GM18873 (cell line): ENCODE measurements around the gene HOXB13.
"Not testable (repeated sequence)": the region's sequence is repeated elsewhere in the genome, so short reads cannot be mapped to it uniquely, and the experiment has no call there.

Experiments used
- ATAC-seq: cut with Tn5 transposase; IDR thresholded peaks from one replicate; pipeline ENCODE4 v1.9.1; 2021; ENCODE audit warnings: mild to moderate bottlenecking, moderate library complexity, moderate number of reproducible peaks; ENCODE audit not compliant: unreplicated experiment, low FRiP score

HOXB13 gene

GRCh38 chr17:48717367-48718226 is 11.0 kb downstream of the HOXB13 start:
- no peak for ATAC-seq

DNA sequence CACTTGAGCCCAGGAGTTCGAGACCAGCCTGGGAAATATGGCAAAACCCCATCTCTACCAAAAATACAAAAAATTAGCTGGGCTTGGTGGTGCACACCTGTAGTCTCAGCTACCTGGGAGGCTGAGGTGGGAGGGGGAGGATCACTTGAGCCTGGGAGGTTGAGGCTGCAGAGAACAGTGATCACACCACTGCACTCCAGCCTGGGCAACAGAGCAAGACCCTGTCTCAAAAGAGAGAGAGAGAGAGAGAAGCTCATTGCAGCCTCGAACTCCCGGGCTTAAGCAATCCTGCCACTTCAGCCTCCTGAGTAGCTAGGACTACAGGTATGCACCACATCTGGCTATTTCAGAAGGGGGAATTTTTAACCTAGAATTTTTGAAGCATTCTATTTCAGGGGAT is 12.0 kb downstream of the HOXB13 start:
- ATAC-seq = not testable (repeated sequence)

GRCh38 chr17:48715496-48716399 is 12.8 kb downstream of the HOXB13 start:
- ATAC-seq = no peak

GRCh38 chr17:48711128-48711527 is 17.4 kb downstream of the HOXB13 start:
- ATAC-seq = no peak

DNA sequence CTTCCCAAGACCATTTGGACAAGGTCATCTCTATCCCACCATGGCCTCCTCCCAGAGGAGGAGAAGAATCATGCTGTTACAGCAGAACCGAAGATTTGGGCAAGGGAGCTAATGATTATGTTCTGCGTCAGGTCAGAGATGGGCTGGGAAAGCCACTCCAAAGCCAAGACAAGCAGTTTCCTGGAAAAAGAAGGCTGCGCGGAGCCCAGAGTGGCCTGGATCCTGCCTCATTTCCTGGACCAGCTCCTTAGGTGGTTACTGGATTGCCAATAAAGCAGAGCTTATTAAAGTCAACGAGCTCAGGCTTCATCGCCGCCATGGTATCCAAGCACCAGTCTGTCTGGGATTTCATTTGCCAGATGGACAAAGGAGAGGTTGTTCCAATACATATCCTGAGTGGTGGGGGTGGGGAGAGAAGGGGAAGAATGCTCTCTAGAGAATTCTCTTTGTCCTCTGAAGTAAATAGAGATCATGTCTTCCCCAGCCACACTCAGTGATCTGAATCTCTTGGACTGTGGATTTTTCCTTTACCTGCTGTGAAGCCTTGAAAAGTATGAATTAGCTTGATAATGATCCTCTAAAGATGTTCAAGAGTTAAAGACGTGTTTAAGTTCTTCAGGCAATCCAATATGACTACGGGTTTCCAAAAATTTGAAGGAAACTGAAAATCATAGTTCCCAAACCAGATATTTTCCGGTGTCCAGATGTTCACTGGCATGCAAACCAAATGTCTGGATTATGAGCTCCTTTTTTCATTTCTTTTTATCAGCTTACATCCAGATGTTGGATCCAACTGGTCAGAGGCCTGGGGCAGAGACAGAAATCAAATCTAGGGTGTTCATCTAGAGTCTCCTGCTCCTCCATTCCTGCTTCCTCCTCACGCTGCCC is 23.9 kb downstream of the HOXB13 start:
- no peak for ATAC-seq

DNA sequence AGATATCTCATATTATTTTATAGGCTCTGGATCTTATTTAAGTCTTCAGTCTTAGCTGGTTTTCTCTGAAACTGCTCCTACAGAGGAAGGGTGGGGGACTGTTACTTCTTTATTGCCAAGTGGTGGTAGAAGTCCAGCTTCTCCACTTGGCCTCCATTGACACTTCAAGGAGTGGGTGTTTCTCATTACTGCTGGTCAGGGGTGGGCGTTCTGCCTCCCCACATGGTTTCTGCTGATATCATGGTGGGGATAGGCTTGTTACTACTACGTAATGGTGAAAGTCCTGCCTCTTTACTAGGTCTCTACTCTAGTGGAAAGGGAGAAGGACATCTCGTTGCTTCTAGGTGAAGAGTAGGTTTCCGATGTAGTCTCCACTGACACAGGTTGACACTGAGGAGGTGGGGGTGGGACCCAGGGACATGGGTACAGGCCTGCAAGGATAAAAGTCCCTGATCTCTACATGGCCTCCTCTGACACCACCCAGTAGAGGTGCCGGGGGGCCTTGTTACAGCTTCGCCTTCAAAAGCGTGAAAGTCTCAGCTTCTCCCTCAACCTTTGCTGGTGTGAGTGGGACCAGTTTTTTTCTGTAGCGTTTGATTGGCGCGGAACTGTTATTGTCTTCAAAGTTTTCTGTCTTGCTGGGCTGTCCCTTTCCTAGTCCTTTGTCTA is 26.6 kb downstream of the HOXB13 start:
- no peak for ATAC-seq

GRCh38 chr17:48693178-48693577 is 35.4 kb downstream of the HOXB13 start:
- ATAC-seq = no peak

- ATAC-seq = no peak
These were observed 36.5 kb downstream of the HOXB13 start for GRCh38 chr17:48692049-48692448.

GRCh38 chr17:48690655-48691054 is 37.9 kb downstream of the HOXB13 start:
- ATAC-seq = no peak

DNA sequence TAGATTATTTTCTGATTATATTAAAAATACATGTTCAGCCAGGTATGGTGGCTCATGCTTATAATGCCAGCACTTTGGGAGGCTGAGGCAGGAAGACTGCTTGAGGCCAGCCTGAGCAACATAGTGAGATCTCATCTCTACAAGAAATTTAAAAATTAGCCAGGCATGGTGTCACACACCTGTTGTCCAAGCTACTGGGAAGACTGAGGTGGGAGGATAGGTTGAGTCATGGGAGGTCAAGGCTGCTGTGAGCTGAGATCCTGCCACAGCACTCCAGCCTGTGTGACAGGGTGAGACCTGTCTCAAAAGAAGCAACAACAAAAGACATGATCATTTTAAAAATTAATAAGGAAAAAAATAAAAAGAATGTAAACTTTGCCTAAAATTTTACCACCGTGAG is 46.9 kb downstream of the HOXB13 start:
- no peak for ATAC-seq

DNA sequence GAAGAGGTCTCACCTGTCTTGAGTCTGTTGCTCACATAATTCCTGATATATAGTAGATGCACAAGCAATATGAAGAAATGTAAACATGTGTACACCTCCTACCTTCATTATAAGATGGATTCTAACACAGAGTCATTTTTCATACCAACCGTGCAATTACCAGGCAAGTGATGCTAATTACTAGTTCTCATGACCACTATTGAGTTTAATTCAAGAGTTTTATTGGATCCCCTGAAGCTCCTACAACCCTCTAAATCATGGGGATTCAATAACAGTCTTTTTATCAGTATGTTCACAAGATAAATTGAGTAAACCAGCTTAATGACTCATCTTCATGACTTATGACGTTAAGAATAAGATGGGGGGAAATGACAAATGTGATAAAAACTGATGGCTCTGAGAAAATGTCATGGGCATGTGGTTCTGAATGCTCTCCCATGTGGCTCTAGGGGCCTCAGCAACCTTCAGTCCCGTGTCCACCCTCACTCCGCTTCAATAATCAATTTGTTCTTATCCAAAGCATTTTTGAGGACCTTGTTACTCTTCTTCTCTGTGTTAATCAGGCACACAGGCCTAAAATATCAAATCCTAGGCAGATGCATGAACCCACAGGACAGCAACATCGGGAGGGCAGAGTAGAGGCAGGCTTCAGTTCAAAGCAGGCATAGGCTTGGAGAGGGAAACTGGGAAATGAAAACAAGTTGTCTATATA is 49.0 kb downstream of the HOXB13 start:
- no peak for ATAC-seq

GRCh38 chr17:48678141-48678971 is 50.2 kb downstream of the HOXB13 start:
- no peak for ATAC-seq

DNA sequence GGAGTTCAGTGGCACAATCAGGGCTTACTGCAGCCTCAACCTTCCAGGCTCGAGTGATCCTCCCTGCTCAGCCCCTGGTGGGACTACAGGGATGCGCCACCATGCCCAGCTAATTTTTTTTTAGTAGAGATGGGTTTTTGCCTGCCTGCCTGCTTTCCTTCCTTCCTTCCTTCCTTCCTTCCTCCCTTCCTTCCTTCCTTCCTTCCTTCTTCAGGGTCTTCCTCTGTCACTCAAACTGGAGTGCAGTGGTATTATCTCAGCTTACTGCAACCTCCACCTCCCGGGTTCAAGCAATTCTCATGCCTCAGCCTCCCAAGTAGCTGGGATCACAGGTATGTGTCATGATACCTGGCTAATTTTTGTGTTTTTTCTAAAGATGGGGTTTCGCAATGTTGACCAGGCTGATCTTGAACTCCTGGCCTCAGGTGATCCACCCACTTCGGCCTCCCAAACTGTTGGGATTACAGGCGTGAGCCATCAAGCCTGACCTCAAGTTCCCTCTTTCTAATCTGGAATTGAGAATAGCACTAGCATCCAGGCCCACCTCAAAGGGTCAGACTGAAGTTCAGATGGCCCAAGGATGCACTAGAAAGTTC is 51.5 kb downstream of the HOXB13 start:
- ATAC-seq = no peak
